Measurements from ENCODE around the gene ZNF217.
A peak's percentile ranks its signal among the peaks of the same experiment; 100 is the strongest.
"Not testable (repeated sequence)": the region's sequence is repeated elsewhere in the genome, so short reads cannot be mapped to it uniquely, and the experiment has no call there.

The ZNF217 gene

DNA sequence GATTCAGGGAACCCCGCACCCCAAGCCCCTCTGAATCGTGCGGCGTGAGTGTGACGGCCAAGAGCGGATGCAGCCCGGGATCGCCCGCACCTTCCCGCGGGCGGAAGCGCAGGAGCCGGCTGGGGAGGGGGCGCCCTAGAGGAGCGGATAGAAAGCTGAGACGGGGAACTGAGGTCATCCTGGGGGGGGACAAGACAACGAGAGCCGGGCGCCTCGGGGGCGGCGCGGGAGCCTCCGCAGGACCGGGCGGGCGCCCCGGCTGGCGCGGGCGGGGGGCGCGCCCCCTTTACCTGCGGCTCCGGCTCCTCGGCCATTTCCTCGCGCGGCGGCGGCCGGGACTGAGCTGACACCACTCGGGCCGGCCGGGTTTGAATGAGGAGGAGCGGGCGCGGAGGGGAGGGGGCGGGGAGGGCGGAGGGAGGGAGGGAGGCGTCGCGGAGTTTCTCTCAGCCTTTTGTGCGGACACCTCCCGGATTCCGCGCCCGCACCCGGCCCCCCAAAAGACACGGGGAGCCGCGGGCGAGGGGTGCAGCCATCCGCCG is at the start of gene ZNF217:
Gene ZNF217 (minus strand): TSS at position 374 of the 542 bp plus-strand sequence. CDS start 11,013 bp downstream, outside the sequence.
- H3K27ac ChIP-seq: peak within 1 kb of the TSS; percentile 82
- not testable (repeated sequence) for H3K36me3 ChIP-seq; H3K9me3 ChIP-seq (ENCODE audit: severe bottlenecking); H3K27me3 ChIP-seq (ENCODE audit: insufficient read depth, low read depth, severe bottlenecking)
- H3K4me3 ChIP-seq (ENCODE audit: low read depth, low read length): peak within 1 kb of the TSS; percentile 80
- peak; percentile 69 for DNase-seq

- Histone ChIP-seq H3K4me3 (ENCODE audit: low read depth, low read length) (no peak overlapping the region), H3K36me3 (no peaks in the 10 kb centered on the region), H3K27me3 (ENCODE audit: insufficient read depth, low read depth, severe bottlenecking) (no peaks in the 10 kb centered on the region), H3K9me3 (ENCODE audit: severe bottlenecking) (no peaks in the 10 kb centered on the region), H3K27ac (no peak overlapping the region)
- TF ChIP-seq, protein P1, sequence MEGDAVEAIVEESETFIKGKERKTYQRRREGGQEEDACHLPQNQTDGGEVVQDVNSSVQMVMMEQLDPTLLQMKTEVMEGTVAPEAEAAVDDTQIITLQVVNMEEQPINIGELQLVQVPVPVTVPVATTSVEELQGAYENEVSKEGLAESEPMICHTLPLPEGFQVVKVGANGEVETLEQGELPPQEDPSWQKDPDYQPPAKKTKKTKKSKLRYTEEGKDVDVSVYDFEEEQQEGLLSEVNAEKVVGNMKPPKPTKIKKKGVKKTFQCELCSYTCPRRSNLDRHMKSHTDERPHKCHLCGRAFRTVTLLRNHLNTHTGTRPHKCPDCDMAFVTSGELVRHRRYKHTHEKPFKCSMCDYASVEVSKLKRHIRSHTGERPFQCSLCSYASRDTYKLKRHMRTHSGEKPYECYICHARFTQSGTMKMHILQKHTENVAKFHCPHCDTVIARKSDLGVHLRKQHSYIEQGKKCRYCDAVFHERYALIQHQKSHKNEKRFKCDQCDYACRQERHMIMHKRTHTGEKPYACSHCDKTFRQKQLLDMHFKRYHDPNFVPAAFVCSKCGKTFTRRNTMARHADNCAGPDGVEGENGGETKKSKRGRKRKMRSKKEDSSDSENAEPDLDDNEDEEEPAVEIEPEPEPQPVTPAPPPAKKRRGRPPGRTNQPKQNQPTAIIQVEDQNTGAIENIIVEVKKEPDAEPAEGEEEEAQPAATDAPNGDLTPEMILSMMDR (IDR thresholded peaks at IDR 0.05; ENCODE audit: low read depth, low read length): no peak
- no peak for DNase-seq
Observed at GRCh38 chr20:53643031-53643832, 49.6 kb upstream of the ZNF217 start.

DNA sequence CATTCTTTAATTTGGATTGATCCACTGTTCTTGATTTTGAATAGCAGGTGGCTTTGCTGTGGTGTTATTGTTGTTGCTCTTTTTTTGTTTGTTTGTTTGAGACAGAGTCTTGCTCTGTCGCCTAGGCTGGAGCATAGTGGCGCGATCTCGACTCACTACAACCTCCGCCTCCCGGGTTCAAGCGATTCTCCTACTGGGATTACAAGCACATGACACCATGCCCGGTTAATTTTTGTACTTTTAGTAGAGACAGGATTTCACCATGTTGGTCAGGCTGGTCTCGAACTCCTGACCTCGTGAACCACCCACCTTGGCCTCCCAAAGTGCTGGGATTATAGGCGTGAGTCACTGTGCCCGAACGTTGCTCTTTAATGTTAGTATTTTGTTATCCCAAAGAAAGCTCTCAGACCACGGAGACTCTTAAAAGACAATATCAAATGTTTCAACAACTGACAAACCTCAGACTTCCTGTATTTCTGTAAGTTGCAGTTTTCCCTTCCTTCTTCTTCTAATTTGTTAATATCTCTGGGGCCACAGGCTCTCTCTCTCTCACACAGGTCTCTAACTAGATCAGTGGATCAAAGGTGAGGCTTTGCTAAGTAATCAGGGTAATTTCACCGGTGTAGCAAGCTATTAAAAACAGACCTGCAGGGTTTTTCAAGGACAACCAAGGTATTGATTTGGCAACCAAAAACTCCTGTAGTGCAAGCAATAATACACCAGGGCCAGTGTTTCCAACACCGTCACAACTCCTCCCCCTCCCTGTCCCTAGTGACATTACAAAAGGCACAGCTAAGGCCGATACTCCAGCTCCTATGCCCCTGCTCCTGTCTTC is 48.8 kb upstream of the ZNF217 start:
- TF ChIP-seq, protein P1 (IDR thresholded peaks at IDR 0.05; ENCODE audit: low read depth, low read length): no peak
- H3K27ac ChIP-seq: no peak overlapping the region
- DNase-seq: peak; percentile 21

GRCh38 chr20:53639647-53640440 is 46.2 kb upstream of the ZNF217 start:
- Histone ChIP-seq H3K36me3 (no peaks in the 10 kb centered on the region), H3K27me3 (ENCODE audit: insufficient read depth, low read depth, severe bottlenecking) (no peaks in the 10 kb centered on the region), H3K27ac (no peak overlapping the region), H3K4me3 (ENCODE audit: low read depth, low read length) (no peak overlapping the region), H3K9me3 (ENCODE audit: severe bottlenecking) (no peaks in the 10 kb centered on the region)
- TF ChIP-seq, protein P1 (IDR thresholded peaks at IDR 0.05; ENCODE audit: low read depth, low read length): no peak
- no peak for DNase-seq

More for the DNA sequence above, 48.8 kb upstream of the ZNF217 start:
- H3K9me3 ChIP-seq (ENCODE audit: severe bottlenecking): no peaks in the 10 kb centered on the region
- no peak overlapping the region for H3K4me3 ChIP-seq (ENCODE audit: low read depth, low read length)
- H3K36me3 ChIP-seq: no peaks in the 10 kb centered on the region
- H3K27me3 ChIP-seq (ENCODE audit: insufficient read depth, low read depth, severe bottlenecking): no peaks in the 10 kb centered on the region

- no peaks in the 10 kb centered on the region for H3K9me3 ChIP-seq (ENCODE audit: severe bottlenecking)
- H3K27me3 ChIP-seq (ENCODE audit: insufficient read depth, low read depth, severe bottlenecking): no peaks in the 10 kb centered on the region
- H3K27ac ChIP-seq: no peak overlapping the region
- no peaks in the 10 kb centered on the region for H3K36me3 ChIP-seq
- no peak for DNase-seq
- H3K4me3 ChIP-seq (ENCODE audit: low read depth, low read length): no peak overlapping the region
- TF ChIP-seq, protein P1 (IDR thresholded peaks at IDR 0.05; ENCODE audit: low read depth, low read length): no peak
Observed at GRCh38 chr20:53639128-53639527, 45.5 kb upstream of the ZNF217 start.

GRCh38 chr20:53637310-53637709 is 43.7 kb upstream of the ZNF217 start:
- not testable (repeated sequence) for H3K27me3 ChIP-seq (ENCODE audit: insufficient read depth, low read depth, severe bottlenecking); H3K36me3 ChIP-seq; H3K4me3 ChIP-seq (ENCODE audit: low read depth, low read length); DNase-seq; H3K27ac ChIP-seq; H3K9me3 ChIP-seq (ENCODE audit: severe bottlenecking)

All from WERI-Rb-1 (cell line).